Body of pancreas (tissue), 4 donors: ENCODE results near the gene EYA2. TPM values are rescaled to one million over a fixed set of nuclear protein-coding genes. Genes with fewer than 3 reads are reported as not detected.
"Not testable (repeated sequence)": the region's sequence is repeated elsewhere in the genome, so short reads cannot be mapped to it uniquely, and the experiment has no call there.

Experiments used
- ATAC-seq: fragments of 150-250 bp; one replicate; pipeline ENCODE4 v1.9.1; 2016
- DNase-seq, 4 donors: peaks; one replicate each; pipeline ENCODE4 v3.0.0-alpha.2; 2019
- H3K27ac ChIP-seq, 4 donors: fragments of 200-600 bp; sonication (generic); 1 replicate in 3 of 4; 2 replicates in 1 of 4; pipeline versions ENCODE4 v1.5.1 to v1.6.1; 2016 to 2019; ENCODE audit warnings: mild to moderate bottlenecking in 1 of 4, mixed read lengths in 1 of 4, moderate library complexity in 1 of 4
- H3K27me3 ChIP-seq, 2 donors: fragments of 200-600 bp; sonication (generic); one replicate each; pipeline ENCODE4 v1.6.0; 2016; ENCODE audit warnings: mild to moderate bottlenecking in 1 of 2
- H3K36me3 ChIP-seq, 2 donors: fragments of 200-600 bp; sonication (generic); replicated peaks in 1 of 2; 2 replicates each; pipeline ENCODE4 v1.5.1; 2016; ENCODE audit warnings: low read depth in 2 of 2; ENCODE audit not compliant: insufficient read depth in 1 of 2
- H3K4me1 ChIP-seq: fragments of 200-600 bp; sonication (generic); one replicate; pipeline ENCODE4 v1.6.0; 2016
- H3K4me3 ChIP-seq, 2 donors: fragments of 200-600 bp; sonication (generic); 1 replicate in 1 of 2; 2 replicates in 1 of 2; pipeline ENCODE4 v1.5.1; 2016 to 2019
- H3K9me3 ChIP-seq, 3 donors: fragments of 200-600 bp; sonication (generic); 1 replicate in 2 of 3; 2 replicates in 1 of 3; pipeline ENCODE4 v1.5.1; 2016
- POLR2A ChIP-seq, 3 donors: fragments of 450-650 bp; IDR thresholded peaks; one replicate each; pipeline ENCODE4 v1.6.1; 2016; ENCODE audit warnings: antibody characterized with exemption in 3 of 3, mild to moderate bottlenecking in 2 of 3
- WGBS, 2 donors: methylation state at CpG; one replicate each; pipeline ENCODE4 v1.1.5; 2017; 5-methylcytosine and 5-hydroxymethylcytosine counted together
- intact Hi-C: fragments of 100-400 bp; cut with DNase I; formaldehyde crosslinking; loops from one replicate; pipeline ENCODE4 v1.15.1; 2023
- total RNA-seq, 2 donors: library from RNA; depleted of rRNA; stranded (reverse); fragments of >200 nt; gene quantifications; one replicate each; pipeline ENCODE4 v1.1.0, GENCODE V29; 2016
- TF ChIP-seq, protein P1 (sequence below), 7 experiments: fragments of 450-650 bp in 4 of 7; fragments of 200-600 bp in 3 of 7; sonication (generic) in 3 of 7; IDR thresholded peaks; one replicate each; pipeline ENCODE4 v1.5.1; 2016 to 2019; ENCODE audit warnings: antibody characterized with exemption in 7 of 7

EYA2 gene
- total RNA-seq, 2 donors from 2014 or later: 0.52 to 3.6 TPM

DNA sequence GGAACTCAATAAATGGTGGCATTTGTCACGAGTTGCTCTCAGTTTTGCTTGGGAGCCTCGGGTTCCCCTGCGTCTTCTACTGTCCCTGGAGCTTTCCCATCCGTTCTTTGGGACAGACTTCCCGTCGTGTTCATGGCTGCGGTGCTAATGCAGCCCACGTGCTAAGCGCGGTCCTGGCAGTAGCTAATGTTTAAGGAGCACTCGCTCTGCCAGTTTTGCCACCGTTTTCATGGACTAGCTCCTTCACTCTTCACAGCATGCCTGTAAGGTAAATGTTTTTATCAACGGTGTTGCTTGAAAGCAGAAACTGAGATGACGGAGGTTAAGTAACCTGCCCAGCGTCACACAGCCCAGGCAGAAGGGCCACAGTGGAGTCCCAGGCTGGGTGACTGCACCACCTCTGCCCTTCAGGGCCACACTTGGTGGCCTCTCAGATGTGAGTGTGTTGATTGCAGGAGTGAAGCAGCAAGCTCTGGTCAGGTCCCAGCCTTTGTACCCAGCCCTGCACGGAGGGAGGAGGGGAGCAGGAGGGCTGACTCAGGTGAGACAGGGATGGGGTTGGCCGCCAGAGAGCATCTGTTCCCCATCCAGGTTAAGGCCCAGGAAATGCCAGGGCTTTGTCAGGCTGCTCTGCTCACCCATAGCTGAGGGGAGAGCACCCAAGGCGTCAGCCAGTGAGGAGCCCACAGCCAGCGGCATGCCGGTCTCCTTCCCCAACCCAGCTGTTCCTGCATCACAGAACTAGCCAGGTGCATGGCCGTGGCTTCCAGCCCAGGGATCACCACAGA is 280.0 kb downstream of the EYA2 start:
- intact Hi-C loops: no loop called here
- Histone ChIP-seq H3K27me3 (no peaks in the 10 kb centered on the region), H3K27ac (no peak overlapping the region), H3K36me3 (no peaks in the 10 kb centered on the region), H3K4me1 (no peaks in the 10 kb centered on the region), H3K9me3 (no peaks in the 10 kb centered on the region), H3K4me3 (no peak overlapping the region)
- no peak for DNase-seq
- no peak for TF ChIP-seq POLR2A (IDR thresholded peaks at IDR 0.05)
- TF ChIP-seq, protein P1, sequence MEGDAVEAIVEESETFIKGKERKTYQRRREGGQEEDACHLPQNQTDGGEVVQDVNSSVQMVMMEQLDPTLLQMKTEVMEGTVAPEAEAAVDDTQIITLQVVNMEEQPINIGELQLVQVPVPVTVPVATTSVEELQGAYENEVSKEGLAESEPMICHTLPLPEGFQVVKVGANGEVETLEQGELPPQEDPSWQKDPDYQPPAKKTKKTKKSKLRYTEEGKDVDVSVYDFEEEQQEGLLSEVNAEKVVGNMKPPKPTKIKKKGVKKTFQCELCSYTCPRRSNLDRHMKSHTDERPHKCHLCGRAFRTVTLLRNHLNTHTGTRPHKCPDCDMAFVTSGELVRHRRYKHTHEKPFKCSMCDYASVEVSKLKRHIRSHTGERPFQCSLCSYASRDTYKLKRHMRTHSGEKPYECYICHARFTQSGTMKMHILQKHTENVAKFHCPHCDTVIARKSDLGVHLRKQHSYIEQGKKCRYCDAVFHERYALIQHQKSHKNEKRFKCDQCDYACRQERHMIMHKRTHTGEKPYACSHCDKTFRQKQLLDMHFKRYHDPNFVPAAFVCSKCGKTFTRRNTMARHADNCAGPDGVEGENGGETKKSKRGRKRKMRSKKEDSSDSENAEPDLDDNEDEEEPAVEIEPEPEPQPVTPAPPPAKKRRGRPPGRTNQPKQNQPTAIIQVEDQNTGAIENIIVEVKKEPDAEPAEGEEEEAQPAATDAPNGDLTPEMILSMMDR (IDR thresholded peaks at IDR 0.05): no peak
- WGBS, 2 donors: 63 to 68% methylated on average over 18 to 21 of the region's 21 CpGs
- ATAC-seq: no peak

DNA sequence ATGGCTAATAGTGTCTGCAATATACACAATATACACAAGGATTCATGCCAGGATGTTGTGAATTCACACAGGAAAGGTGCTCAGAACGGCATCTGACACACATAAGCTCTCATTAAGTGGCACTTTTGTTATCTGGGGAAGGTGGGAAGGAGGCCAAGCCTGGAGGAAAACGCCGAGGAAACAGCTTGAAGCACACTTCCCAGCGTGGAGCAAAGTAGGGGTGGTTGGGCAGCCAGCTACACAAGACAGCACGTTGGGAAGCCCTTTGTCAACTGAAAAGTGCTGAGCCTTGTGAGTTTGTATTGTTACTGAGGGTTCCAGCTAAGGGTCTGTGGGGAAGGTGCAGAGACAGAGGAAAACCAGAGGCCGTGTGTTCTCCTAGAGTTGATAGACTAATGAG is 280.9 kb downstream of the EYA2 start:
- no peaks in the 10 kb centered on the region for H3K27me3 ChIP-seq
- H3K4me1 ChIP-seq: no peaks in the 10 kb centered on the region
- ATAC-seq (no peak), DNase-seq (no peak)
- no peak overlapping the region for H3K4me3 ChIP-seq
- H3K36me3 ChIP-seq: no peaks in the 10 kb centered on the region
- no peak overlapping the region for H3K27ac ChIP-seq
- intact Hi-C loops: no loop called here
- TF ChIP-seq POLR2A (IDR thresholded peaks at IDR 0.05): no peak
- TF ChIP-seq, protein P1 (IDR thresholded peaks at IDR 0.05): no peak
- WGBS, 2 donors: 29 to 33% methylated on average over 6 of the region's 6 CpGs
- H3K9me3 ChIP-seq: no peaks in the 10 kb centered on the region

DNA sequence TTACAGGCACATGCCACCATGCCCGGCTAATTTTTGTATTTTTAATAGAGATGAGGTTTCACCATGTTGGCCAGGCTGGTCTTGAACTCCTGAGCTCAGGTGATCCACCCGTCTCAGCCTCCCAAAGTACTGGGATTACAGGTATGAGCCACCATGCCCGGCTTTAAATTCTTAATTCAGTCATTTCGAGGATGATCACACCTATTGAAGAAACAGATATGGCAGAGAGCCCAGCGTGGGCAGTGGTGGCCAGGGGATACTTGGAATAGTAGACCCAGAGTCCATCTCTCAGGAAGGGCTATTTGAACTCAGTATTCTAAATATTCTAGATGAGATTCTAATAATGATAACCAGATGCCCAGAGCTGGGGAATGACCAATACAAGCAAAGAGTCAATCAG is 281.6 kb downstream of the EYA2 start:
- WGBS, 2 donors: 68 to 76% methylated on average over 5 of the region's 5 CpGs
- H3K27me3 ChIP-seq, DNase-seq, H3K36me3 ChIP-seq, ATAC-seq, H3K4me3 ChIP-seq, intact Hi-C loops, H3K9me3 ChIP-seq, H3K4me1 ChIP-seq, H3K27ac ChIP-seq: not testable (repeated sequence)

DNA sequence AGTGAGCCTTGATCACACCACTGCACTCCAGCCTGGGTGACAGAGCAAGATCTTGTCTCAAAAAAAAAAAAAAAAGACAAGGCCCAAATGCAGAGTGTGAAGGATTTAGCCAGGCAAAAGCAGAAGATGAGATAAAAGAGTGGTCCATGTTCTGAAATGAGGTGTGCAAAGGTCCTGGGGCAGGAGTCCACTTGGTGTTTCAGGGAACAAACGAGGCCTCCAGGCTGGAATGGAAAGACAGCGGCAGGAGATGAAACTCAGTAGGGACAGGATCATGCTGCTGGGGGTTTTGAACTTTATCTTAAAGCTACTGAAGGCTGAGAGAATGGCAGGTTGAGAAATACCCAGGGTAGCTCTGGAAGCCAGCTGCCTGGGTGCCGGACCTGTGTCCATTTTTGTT is 283.6 kb downstream of the EYA2 start:
- Histone ChIP-seq H3K36me3 (no peaks in the 10 kb centered on the region), H3K4me1 (no peaks in the 10 kb centered on the region), H3K27me3 (no peaks in the 10 kb centered on the region), H3K4me3 (no peak overlapping the region), H3K27ac (no peak overlapping the region), H3K9me3 (no peaks in the 10 kb centered on the region)
- TF ChIP-seq, protein P1 (IDR thresholded peaks at IDR 0.05): no peak
- no peak for TF ChIP-seq POLR2A (IDR thresholded peaks at IDR 0.05)
- ATAC-seq (no peak), DNase-seq (no peak)
- WGBS, 2 donors: 81 to 95% methylated on average over 3 of the region's 3 CpGs
- intact Hi-C loops: no loop called here

DNA sequence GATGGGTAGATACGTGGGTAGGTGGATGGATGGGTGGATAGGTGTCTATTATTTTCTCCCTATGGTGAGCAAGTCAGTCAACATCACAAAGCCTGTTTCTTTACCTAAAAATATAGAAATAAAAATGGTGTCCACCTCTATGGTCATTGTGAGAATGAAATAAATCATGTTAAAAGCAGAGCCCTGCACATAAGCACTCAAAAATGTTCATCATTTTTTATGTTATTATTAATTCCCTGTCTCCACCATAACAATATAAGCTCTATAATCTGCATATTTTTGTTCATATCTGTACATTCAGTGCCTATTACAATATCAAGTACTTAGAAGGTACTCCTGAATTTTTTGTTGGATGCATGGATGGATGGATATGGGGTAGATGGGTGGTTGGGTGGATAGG is 284.2 kb downstream of the EYA2 start:
- Histone ChIP-seq H3K36me3 (no peaks in the 10 kb centered on the region), H3K27me3 (no peaks in the 10 kb centered on the region), H3K4me1 (no peaks in the 10 kb centered on the region), H3K9me3 (no peaks in the 10 kb centered on the region), H3K4me3 (no peak overlapping the region), H3K27ac (no peak overlapping the region)
- no peak for DNase-seq
- WGBS, 2 donors: 81 to 100% methylated on average over 1 of the region's 1 CpG
- no peak for ATAC-seq
- TF ChIP-seq, protein P1 (IDR thresholded peaks at IDR 0.05): no peak
- TF ChIP-seq POLR2A (IDR thresholded peaks at IDR 0.05): no peak
- intact Hi-C loops: no loop called here
